DMS53 treated with DMSO at 0.1 percent for 48 hours (cell line): ENCODE measurements around the gene CCDC188.

Source experiments
- DNase-seq: peaks from one replicate; lab custom pipeline; 2025; ENCODE audit not compliant: unreplicated experiment; lab: John Stamatoyannopoulos, UW

The CCDC188 gene

DNA sequence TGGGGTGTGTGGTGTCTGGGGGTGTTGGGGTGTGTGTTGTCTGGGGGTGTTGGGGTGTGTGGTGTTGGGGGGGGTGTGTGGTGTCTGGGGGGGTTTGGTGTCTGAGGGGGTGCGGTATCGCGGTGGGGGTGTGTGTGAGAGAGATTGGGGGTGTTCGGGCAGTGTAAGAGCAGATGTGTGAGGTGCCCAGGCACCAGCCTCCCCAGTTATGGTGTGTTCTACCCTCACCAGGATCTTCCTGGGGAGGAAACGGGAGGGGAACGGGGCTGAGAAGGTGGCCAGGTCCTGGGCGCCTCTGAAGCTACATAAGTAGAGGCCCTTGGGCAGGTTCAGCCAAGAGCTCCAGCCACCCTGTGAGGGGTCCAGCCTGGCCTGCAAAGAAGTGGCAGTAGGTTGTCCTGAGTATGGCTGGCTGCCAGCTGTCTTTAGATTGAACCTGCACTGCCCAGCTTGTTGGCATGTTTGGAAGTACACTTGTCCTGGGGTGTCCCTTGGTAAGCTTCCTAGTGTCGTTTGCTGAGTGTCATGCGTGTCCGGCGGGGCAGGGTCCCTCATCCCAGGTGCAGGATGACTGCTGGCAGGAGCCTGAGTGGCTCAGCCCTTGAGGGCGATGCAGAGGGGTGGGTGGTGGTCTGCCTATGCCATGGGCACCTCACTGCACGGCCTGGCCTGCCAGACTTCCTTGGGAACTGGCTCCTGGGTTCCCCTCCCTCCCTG, 27.3 kb downstream of the CCDC188 start:
- DNase-seq: no peak

DNA sequence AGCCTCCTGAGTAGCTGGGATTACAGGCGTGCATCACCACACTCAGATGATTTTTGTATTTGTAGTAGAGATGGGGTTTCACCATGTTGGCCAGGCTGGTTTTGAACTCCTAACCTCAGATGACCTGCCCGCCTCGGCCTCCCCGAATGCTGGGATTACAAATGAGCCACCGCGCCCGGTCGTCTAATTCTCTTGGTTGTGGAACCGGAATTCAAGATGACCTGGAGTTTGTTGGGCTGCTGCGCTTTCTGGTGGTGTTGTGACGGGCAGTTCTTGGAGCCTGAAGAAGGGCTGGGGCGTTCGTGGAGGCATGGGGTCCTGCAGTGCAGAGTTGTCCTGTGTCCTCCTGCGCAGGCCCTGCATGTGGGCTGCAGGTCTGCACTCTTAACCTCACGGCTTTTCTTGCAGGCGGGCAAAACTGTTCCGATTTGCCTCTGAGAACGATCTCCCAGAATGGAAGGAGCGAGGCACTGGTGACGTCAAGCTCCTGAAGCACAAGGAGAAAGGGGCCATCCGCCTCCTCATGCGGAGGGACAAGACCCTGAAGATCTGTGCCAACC, 28.9 kb downstream of the CCDC188 start:
- DNase-seq: no peak

DNA sequence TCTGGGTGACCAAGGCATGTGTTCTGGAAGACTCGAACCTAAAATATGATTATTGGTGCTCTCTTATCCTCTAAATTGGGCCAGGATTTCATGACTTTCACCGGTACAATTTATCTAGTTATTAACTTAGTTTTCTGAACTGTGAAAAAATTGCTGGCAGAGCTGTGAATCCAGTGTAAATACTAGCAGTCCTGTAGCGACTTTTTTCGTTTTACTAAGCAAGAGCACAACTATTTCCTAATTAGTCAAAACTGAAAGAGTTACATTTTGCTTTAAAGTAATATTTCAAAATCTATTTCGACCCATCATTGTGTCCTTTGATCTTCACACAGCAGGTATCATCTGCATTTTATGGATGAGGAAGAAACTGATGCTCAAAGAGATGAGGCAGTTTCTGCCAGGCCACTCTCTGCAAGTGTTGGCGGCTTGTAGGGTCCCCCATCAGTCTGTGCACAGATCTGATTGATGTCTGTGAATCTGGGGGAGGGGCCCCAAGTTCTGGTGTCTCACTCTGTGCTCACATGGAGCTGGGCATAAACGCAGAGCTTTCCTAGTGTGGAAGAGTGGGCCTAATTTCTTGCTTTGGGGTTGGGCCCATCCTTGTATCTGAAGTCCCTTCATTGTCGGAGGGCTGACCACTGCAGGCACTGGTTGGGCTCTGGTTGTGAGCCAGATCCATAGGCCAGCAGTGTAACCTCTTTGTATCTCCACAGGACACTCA, 32.4 kb downstream of the CCDC188 start:
- no peak for DNase-seq

DNA sequence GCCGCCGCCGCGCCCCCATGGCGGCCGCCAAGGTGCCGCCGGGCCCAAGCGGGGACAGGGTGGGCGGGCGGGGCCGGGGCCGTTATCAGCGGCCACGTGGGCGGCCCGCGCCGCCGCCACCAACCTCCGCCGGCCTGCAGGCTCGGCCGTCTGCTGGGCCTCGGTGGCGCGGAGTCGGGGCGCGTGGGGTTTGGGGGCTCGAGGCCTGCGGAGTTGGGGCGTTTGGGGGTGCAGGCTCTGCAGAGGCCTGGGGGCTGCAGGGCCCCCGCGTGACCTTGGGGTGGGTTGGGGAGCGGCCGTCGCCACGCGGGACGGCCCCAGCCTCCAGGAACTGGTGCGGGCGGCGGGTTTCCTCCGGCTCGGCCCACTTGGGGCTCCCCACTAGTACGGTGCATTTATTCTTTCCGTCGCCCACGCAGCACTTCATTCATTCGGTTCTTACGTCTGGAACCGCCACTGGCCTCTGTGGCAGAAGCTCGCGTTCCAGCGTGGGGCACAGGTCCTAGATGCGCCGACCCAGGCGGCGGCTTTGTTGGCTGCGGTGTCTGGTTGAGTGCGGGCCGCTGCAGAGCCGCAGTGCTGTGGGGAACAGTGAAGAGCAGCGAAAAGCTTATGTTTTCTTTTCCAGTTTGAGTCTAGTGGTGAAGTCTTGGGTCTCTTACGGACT, 33.1 kb downstream of the CCDC188 start:
- DNase-seq: no peak

DNA sequence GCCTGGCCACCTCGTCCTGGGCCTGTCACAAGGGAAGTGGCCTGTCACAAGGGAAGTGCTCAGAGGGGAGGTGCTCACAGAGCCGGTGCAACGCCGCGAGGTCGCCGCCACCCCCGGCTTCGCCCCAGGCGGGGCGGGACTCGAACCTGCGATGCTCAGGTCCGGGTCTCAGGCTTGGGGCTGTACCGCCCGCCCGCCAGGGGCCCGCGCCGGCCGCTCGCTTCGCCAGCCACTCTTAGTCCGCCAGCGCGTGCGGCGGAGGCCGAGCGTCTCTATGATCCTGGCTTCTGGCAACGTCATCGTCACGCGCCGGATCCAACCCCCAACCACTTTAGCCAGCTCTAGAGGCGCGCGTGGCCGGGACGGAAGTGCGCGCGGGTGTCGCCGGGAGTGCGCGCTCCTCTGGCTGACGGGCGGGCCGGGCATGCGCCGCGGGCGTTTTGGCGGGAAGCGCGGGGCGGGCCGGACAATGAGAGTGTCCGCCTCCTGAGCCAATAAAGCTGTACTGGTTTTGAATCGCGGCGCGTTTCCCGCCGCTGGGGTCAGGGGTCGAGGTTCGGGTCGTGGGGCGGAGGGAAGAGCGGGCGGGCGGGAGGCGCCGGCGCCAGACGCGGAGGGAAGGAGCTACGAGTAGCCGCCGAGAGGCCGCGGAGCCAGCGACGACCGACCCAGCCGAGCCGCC, 33.8 kb downstream of the CCDC188 start, which contains the start of gene TRMT2A:
TRMT2A (minus strand) TSS at position 276 of the 682 bp plus-strand sequence. CDS start 320 bp downstream, outside the sequence.
- peak; percentile 63 for DNase-seq

DNA sequence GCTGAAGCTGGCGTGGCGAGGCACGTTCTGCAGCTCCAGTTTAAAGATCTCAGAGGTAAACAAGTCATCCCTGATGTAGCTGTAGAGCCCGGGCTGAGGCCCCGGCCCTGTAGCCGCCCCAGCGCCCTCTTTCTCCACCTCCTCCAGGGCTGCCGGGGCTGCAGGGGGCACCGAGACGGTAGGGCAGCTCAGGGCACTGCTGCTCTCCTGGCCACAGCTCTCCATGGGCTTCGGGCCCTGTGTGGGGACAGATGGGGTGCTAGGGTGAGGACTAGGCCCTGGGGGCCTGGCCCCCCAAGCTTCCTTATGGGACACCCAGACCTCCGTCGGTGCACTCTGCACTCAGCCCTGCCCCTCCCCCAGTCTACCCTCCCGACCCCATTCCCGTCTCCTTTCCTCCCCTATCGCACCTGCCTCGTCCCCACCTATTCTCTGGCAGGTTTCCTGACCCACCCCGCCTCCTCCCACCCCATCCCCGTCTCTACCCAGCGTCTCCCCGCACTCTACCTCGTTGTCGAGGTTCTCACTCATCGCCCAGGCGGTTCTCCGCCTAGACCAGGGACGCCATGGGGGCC, 34.4 kb downstream of the CCDC188 start:
- DNase-seq: no peak

DNA sequence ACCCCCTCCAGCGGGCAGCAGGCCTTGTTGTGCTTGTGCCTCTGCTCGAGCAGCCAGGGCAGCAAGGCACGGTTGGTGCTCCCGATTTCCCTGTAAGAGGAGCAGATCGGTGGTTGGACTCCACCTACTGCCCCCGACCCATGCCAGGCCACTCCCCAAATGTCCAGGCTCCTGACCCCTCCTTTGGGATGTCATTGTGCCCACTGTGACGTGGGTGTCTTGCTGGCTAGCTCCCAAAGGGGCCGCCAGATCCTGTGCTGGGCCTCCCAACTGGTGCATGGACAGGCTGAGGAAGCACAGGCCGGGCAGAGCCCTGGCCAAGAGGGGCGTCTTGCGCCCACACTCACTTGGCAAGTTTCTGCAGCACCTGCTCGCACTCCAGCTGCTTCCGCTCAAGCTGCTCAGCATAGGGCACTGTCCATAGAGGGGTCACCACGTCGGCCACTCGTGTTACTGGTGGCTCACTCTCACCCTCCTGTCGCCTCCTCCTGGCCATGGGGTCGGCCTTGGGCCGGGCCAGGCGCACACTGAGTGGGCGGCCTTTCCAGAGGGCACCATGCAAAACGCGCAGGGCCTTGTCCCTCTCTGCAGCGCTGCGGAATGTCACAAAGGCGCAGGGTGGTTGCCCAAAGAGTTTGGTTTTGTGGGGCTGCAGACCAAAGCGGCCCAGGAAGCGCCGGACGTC, 35.0 kb downstream of the CCDC188 start, which contains the start of gene RANBP1:
RANBP1 (plus strand) TSS at position 414 of the 685 bp plus-strand sequence; CDS start at position 495, 81 bp downstream.
- no peak for DNase-seq

DNA sequence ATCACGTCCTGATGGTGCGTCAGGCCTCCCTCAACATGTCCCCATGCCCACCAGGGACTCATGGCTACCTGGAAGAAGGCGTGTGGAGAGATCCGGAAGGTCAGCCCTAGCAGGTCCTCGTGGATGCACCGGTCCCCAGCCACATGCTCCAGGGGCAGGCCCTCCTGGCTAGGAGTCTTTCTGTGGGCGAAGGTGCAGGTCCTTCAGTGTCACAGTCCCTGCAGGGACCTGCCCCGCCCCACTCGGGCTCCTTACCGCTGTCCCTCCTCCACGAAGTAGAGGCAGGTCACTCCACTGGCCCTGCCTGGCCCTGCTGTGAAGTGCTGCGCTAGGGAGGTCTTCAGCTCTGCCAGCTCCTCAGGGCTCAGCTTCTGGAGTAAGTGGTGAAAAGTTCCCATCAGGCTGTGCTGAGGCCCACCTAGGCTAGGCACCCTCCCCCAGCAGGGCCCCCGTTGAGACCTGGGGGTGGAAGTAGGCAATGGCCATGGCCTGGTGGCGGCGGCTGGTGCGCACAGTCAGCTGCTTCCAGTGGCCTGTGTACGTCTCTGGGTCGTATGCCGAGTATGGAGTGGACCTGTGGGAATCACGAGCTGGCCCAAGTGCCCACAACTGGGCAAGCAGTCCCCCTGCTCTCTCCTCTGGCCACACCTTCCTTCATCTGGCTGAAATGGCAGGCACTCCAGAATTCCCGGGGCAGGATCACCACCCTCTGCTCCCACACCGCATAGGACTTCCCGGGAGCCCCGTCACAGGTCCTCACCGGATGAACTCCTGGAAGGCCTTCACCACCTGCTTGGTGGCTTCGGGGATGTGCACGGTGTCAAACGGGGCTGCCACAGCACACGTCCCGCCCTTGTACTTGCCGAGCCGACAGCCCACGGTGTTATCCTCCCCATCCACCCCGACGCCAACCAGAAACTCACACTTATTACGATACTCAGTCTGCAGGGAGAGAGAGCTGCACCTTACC, 36.1 kb downstream of the CCDC188 start:
- no peak for DNase-seq

DNA sequence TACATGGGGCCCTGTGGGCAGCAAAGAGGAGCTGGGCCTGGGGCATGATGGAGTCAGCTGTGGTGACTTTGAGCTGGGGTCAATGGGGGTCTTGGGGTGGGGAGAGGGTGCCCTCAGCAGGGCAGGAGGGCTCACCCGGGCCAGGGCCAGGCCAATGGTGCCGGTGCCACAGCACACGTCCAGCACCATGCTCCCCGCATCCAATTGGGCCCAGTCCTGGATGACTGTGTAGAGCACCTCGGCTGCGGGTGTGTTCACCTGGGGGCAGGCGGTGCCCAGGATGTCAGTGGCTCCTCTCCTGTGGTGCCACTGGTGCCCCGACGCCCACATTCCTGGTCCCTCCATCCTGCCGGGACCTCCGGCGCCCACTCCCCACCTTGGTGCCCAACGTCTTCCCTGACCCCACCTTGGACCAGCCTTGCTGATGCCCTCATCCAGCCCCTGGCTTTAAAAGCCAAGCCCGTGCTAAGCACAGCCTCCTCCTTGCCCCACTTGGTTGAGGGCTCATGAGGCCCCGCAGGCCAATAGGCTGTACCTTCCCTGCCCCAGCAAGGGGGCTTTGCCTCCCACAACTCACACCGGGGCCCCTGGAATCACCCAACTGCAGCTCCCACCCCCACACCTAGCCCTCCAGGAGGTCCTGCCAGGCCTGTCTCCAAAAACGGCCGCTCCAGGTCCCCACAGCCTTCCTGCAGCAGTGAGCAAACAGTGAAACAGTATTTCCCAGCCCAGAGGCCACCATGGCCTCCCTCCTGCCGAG, 37.1 kb downstream of the CCDC188 start:
- DNase-seq: no peak

DNA sequence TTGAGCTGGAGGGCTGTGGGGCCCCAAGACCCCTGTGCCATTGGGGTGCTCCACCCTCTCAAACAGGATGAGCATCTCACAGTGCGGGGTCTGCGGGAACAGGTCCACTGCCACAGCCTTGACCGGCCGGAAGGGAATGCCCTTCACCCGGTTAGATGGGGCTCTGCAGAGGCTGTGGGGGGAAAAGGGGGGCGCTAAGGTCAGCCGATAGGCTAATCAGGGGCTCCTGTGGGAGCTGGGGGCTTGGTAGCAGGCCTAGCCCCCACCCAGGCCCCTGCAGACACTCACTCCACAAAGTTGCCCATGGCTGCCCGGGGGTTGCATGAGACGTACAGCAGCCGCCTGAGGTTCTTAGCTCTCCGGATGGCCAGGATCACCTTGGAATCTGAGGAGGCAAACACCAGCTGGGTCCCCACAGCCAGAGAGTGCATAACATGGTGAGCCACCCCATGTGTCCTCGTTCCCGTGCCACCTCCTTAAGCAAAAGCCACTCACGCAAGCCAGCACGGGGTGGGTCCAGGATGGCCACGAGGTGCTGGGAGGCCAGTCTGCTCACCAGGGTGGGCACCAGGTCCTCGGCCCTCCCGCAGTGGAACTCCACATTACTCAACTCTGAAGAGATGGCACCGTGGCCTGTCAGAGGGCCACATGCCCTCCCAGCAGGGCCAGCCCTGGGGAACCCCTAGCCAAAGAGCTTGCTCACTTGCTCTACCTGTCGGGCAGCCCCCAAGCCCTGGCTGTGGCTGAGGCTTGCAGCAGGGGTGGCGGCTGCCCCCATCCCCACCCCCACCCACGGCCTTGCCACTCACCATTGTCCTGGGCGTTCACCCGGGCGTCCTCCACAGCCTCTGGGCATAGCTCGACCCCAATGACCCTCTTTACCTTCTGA, 38.0 kb downstream of the CCDC188 start:
- no peak for DNase-seq

DNA sequence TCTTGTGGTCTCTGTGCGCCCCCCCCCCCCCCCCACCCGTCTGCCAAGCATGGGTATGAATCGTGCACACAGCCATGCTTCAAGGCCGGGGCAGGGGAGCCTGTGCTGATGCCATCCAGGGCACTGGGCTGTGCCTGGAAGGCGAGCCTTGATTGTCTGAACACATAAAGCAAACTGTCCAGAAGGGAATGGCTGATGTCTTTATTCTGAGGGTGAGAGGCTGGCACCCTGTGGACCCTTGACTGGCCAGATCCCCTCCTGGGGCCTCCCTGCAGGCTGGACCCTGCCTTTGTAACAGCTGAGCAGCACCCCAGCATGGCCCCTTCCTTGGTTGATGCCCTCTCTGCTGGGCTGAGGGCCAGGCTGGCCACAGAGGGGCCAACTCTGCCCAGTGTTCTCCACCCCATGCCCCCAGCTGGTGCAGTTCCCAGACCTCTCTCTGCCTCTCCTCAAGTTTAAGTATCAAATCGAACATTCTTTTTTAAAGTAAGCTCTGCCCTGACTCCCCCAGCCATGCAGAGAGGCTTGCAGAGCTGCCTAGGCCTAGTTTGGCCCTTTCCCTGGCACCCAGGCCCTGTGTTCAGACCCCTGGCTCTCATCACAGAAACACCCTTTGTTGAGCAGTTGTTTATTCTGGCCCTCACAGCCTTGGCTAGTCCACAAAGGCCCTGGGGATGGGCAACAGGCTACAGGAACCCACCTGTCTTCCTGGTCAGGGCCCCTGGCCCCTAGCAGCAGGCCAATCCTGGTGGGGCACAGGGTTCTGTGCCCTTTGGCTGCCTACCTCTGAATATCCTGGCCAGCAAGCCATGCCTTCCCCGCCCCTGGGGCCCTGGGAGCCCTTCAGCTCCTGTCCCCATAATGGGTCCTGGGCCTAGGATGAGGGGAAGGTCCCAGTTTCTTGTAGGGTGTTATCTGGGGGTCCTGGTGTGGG, 38.9 kb downstream of the CCDC188 start:
- DNase-seq: no peak

DNA sequence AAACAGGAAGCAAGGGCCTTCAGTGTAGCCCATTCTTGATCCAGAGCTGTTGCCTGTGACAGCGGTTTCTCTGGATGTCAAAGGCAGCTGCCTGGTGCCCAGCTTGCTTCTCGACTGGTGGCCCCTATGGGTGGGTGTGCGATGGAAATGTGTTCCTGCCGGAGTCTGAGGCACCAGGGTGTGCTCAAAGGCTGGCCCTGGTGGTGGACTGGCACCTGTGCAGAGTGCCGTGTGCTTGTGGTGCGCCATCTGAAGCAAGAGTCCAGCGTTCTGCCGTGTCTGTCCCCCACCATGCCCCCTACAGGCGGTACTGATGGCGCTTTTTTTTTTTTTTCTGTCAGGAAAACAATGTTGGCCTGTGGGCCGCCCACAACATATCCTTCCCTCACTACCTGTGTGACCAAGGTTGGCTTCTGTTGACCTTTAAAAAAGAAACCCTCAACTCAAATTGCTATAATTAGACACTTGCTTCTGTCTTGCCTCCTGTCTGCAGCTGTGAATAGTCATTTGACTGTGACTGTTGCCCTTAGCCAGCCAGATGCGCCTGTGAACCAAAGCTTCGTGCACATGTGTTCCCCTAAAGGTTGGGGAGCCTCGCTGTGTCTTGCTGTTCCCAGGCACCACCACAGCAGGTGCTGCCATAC, 39.7 kb downstream of the CCDC188 start:
- DNase-seq: no peak

DNA sequence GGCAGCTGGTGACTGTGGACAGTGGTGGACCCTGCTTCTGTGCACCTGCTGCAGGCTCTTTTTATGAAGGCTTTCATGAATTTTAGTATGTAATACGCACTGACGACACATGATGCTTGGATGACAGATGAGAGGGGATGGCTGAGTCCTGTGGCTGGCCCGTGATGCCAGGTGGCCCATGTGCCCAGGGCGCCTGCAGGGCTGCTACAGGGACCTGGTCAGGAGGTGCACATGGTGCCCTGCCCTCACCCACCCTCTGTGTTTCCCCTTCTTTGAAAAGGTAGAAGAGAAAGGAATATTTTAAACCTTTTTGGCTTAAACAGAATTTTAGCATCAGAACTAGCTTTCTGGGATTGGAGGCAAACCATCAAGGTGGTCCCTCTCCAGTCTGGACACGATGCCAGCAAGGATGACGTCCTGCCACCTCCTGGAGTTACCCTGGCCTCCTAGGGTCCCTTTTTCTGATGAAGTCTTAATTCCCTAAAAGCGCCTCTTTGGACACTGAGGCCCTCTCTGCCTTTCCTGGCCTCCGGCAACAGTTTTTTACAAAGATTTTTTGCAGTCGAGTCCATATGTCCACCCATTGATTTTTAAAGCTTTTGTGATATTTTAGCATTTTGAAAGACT, 40.4 kb downstream of the CCDC188 start:
- no peak for DNase-seq

DNA sequence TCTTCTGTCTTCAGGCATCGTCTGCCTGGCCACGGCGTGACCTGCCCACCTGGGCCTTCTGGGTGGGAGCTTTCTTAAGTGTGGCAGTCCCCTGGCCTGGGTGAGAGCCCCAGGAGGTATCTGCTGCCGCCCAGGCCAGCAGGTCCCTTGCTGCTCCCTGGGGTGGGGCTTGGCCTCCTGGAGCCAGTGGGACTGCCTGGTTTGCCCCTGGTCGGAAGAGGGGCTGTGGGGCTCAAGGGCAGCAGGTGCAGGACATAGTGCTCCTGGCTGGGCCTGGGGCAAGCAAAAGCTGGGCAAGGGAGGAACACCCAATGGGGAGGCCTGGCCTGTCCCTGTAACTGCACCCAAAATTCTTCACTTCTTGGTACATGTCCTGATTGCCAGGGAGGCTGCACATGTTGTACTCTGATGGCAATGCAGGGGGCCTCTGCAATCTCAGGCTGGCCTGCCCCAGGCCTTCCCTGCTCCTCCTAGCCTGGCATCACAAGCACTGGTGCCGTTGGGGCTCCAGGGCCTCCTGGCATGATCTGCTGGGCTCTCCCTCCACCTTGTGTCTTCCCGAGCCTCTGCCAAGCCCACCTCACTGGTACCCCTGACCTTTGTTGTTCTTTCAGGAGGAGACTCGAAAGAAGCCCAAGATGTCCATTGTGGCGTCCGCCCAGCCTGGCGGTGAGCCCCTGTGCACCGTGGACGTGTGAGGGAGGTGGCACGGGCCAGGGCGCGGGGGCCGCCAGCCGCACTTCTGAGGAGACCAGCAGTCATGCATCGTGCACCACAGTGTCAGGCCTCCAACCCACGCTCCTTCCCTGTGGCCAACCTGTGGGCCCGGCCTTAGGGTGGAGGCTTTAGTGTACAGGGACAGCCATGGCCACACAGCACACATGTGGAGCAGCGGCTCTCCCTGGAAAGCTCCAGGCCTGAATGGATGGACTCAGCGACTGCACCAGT, 41.2 kb downstream of the CCDC188 start:
- DNase-seq: no peak
